OCI-LY3 (cell line): ENCODE data around the gene LCN2.

Source experiments
- CTCF ChIP-seq: fragments of 200-600, 300-600 bp; sonication (generic); IDR thresholded peaks from 2 replicates; pipeline ENCODE4 v1.5.1; 2014; ENCODE audit warnings: antibody characterized with exemption, low read length, low read depth
- EZH2phosphoT487 ChIP-seq: fragments of 200-600 bp; shearing (Covaris generic); IDR thresholded peaks from 2 replicates; pipeline ENCODE4 v1.6.1; 2018; ENCODE audit warnings: antibody characterized with exemption, mixed run types, low read depth

GRCh38 chr9:128148509-128149000, 698 bp upstream of the LCN2 start:
- TF ChIP-seq CTCF (no peak), EZH2phosphoT487 (no peak)
